Progenitor cell of endocrine pancreas (in vitro differentiated cells): ENCODE results near the gene TNKS1BP1. TPM values are rescaled to one million over a fixed set of nuclear protein-coding genes. Genes with fewer than 3 reads are reported as not detected.

Experiments used
- DNase-seq: peaks from one replicate; pipeline ENCODE4 v3.0.0; 2021; ENCODE audit warnings: low spot score; ENCODE audit not compliant: unreplicated experiment
- H3K27ac Mint-ChIP-seq: 2 replicates; pipeline ENCODE4 v1.8.0; 2021; ENCODE audit warnings: mild to moderate bottlenecking, moderate library complexity, mixed read lengths
- H3K27me3 Mint-ChIP-seq: 2 replicates; pipeline ENCODE4 v1.8.0; 2021; ENCODE audit warnings: mixed read lengths
- H3K36me3 Mint-ChIP-seq: 2 replicates; pipeline ENCODE4 v1.8.0; 2022; ENCODE audit warnings: mixed read lengths; ENCODE audit not compliant: insufficient read depth
- H3K4me1 Mint-ChIP-seq: 2 replicates; pipeline ENCODE4 v1.8.0; 2021; ENCODE audit warnings: low read depth, mixed read lengths
- H3K4me3 Mint-ChIP-seq: 2 replicates; pipeline ENCODE4 v1.8.0; 2021; ENCODE audit warnings: low read depth, mild to moderate bottlenecking, moderate library complexity, mixed read lengths
- H3K9me3 Mint-ChIP-seq: 2 replicates; pipeline ENCODE4 v1.8.0; 2021; ENCODE audit warnings: low read depth, mixed read lengths
- CTCF ChIP-seq: fragments of 200-600 bp; sonication (generic); IDR thresholded peaks from one replicate; pipeline ENCODE4 v1.5.0; 2021; ENCODE audit warnings: antibody characterized with exemption, mild to moderate bottlenecking; ENCODE audit not compliant: unreplicated experiment
- long read RNA-seq: library from polyadenylated mRNA; unstranded; transcript quantifications from one replicate; pipeline ENCODE4 v2.0.0, GENCODE V29; 2020
- total RNA-seq: library from RNA; stranded (reverse); gene quantifications from 2 replicates; pipeline ENCODE4 v1.2.1, GENCODE V29; 2021

TNKS1BP1 gene, protein sequence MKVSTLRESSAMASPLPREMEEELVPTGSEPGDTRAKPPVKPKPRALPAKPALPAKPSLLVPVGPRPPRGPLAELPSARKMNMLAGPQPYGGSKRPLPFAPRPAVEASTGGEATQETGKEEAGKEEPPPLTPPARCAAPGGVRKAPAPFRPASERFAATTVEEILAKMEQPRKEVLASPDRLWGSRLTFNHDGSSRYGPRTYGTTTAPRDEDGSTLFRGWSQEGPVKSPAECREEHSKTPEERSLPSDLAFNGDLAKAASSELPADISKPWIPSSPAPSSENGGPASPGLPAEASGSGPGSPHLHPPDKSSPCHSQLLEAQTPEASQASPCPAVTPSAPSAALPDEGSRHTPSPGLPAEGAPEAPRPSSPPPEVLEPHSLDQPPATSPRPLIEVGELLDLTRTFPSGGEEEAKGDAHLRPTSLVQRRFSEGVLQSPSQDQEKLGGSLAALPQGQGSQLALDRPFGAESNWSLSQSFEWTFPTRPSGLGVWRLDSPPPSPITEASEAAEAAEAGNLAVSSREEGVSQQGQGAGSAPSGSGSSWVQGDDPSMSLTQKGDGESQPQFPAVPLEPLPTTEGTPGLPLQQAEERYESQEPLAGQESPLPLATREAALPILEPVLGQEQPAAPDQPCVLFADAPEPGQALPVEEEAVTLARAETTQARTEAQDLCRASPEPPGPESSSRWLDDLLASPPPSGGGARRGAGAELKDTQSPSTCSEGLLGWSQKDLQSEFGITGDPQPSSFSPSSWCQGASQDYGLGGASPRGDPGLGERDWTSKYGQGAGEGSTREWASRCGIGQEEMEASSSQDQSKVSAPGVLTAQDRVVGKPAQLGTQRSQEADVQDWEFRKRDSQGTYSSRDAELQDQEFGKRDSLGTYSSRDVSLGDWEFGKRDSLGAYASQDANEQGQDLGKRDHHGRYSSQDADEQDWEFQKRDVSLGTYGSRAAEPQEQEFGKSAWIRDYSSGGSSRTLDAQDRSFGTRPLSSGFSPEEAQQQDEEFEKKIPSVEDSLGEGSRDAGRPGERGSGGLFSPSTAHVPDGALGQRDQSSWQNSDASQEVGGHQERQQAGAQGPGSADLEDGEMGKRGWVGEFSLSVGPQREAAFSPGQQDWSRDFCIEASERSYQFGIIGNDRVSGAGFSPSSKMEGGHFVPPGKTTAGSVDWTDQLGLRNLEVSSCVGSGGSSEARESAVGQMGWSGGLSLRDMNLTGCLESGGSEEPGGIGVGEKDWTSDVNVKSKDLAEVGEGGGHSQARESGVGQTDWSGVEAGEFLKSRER (N-terminal part only)
- 99.8 and 108 TPM in 2 replicates for total RNA-seq
- long read RNA-seq, partial matches to known transcripts = 0 of 1 reads
- long read RNA-seq, other reads (novel, unspliced or antisense) = 1 of 1 reads

- Mint-ChIP-seq H3K9me3 (no peaks in the 10 kb centered on the region), H3K4me1 (peaks cover 45% of the 10 kb centered on the region), H3K27ac (peak within 1 kb of the TSS; percentile 100), H3K27me3 (no peaks in the 10 kb centered on the region), H3K4me3 (peak within 1 kb of the TSS; percentile 90), H3K36me3 (peaks cover 34% of the 10 kb centered on the region)
- TF ChIP-seq CTCF = no peak
- DNase-seq = peak; percentile 92
Measured at GRCh38 chr11:57324886-57325734, at the start of gene TNKS1BP1. TSS of gene TNKS1BP1 (minus strand) at chr11:57324952. CDS start at chr11:57321885, 3,067 bp downstream.

DNA sequence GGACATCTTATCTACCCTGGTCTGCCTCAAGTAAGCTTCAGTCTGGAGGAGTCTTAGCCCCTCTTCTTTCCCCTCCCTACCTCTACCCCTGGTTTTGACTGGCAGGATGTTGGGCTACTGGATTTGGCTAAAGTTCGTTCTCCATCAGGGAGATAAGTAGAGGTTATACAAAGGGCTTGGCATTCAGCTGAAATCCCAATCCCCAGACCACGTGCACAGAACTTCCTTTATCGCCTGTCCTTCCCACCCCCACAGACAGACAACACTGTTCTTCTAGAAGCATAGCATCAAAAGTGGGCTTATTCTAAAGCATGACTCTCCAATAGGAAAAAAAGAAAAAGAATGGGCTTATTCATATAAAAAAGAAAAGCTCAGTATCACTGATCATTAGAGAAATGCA lies 48.4 kb upstream of the TNKS1BP1 start:
- no peak for DNase-seq
- no peak overlapping the region for H3K27ac Mint-ChIP-seq
- no peak for TF ChIP-seq CTCF
- H3K4me3 Mint-ChIP-seq = no peak overlapping the region
- peaks cover 13% of the 10 kb centered on the region for H3K27me3 Mint-ChIP-seq
- no peaks in the 10 kb centered on the region for H3K4me1 Mint-ChIP-seq
- no peaks in the 10 kb centered on the region for H3K9me3 Mint-ChIP-seq
- H3K36me3 Mint-ChIP-seq = no peaks in the 10 kb centered on the region

- no peak overlapping the region for H3K4me3 Mint-ChIP-seq
- H3K9me3 Mint-ChIP-seq = no peaks in the 10 kb centered on the region
- TF ChIP-seq CTCF = no peak
- no peaks in the 10 kb centered on the region for H3K4me1 Mint-ChIP-seq
- peaks cover 7% of the 10 kb centered on the region for H3K27me3 Mint-ChIP-seq
- no peak overlapping the region for H3K27ac Mint-ChIP-seq
- no peaks in the 10 kb centered on the region for H3K36me3 Mint-ChIP-seq
- no peak for DNase-seq
Measured at GRCh38 chr11:57370941-57371340, 46.2 kb upstream of the TNKS1BP1 start.

GRCh38 chr11:57370251-57370650 lies 45.5 kb upstream of the TNKS1BP1 start:
- TF ChIP-seq CTCF = no peak
- Mint-ChIP-seq H3K27me3 (peaks cover 7% of the 10 kb centered on the region), H3K9me3 (no peaks in the 10 kb centered on the region), H3K4me1 (peaks cover 3% of the 10 kb centered on the region), H3K27ac (no peak overlapping the region), H3K4me3 (no peak overlapping the region), H3K36me3 (no peaks in the 10 kb centered on the region)
- DNase-seq = no peak
